Astrocyte (in vitro differentiated cells and primary cell): ENCODE measurements around the gene DDX41. TPM values are rescaled to one million over a fixed set of nuclear protein-coding genes. Genes with fewer than 3 reads are reported as not detected.

ENCODE experiments used
- DNase-seq: peaks from one replicate; pipeline ENCODE4 v3.0.0-alpha.2; 2010; ENCODE audit warnings: low read depth
- FAIRE-seq: peaks from 2 replicates; lab custom pipeline; 2011; peaks lifted over from hg19 to GRCh38; lab: Jason Lieb, UNC
- H2AFZ ChIP-seq: 2 replicates; pipeline ENCODE4 v1.6.0; 2012; ENCODE audit warnings: low read depth, low read length, inconsistent platforms
- H3K27ac ChIP-seq: 2 replicates; pipeline ENCODE4 v1.5.1; 2011; ENCODE audit warnings: low read depth, low read length, inconsistent platforms
- H3K27me3 ChIP-seq: 2 replicates; pipeline ENCODE4 v1.6.0; 2011; ENCODE audit warnings: low read length, inconsistent platforms; ENCODE audit not compliant: insufficient read depth
- H3K36me3 ChIP-seq: 2 replicates; pipeline ENCODE4 v1.5.1; 2011; ENCODE audit warnings: low read length, inconsistent platforms; ENCODE audit not compliant: insufficient read depth
- H3K4me1 ChIP-seq: 2 replicates; pipeline ENCODE4 v1.5.1; 2011; ENCODE audit warnings: low read length, inconsistent platforms; ENCODE audit not compliant: insufficient read depth
- H3K4me2 ChIP-seq: 2 replicates; pipeline ENCODE4 v1.6.0; 2012; ENCODE audit warnings: low read length, inconsistent platforms
- H3K4me3 ChIP-seq: 2 replicates; pipeline ENCODE4 v1.5.1; 2011; ENCODE audit warnings: low read depth, mild to moderate bottlenecking, low read length, inconsistent platforms; ENCODE audit not compliant: insufficient read depth
- H3K79me2 ChIP-seq: 2 replicates; pipeline ENCODE4 v1.6.0; 2012; ENCODE audit warnings: mild to moderate bottlenecking, low read length, inconsistent platforms; ENCODE audit not compliant: insufficient read depth
- H3K9ac ChIP-seq: 2 replicates; pipeline ENCODE4 v1.6.0; 2012; ENCODE audit warnings: mild to moderate bottlenecking, low read length, inconsistent platforms
- H3K9me3 ChIP-seq: 2 replicates; pipeline ENCODE4 v1.5.1; 2012; ENCODE audit warnings: low read depth, mild to moderate bottlenecking, low read length, inconsistent platforms; ENCODE audit not compliant: insufficient read depth
- H4K20me1 ChIP-seq: 2 replicates; pipeline ENCODE4 v1.6.0; 2012; ENCODE audit warnings: low read length, inconsistent platforms; ENCODE audit not compliant: insufficient read depth
- H3K27ac Mint-ChIP-seq: one replicate; pipeline ENCODE4 v1.8.0; 2021; ENCODE audit warnings: mild to moderate bottlenecking, mixed read lengths; ENCODE audit not compliant: unreplicated experiment
- H3K27me3 Mint-ChIP-seq: one replicate; pipeline ENCODE4 v1.8.0; 2021; ENCODE audit warnings: low read depth, mixed read lengths; ENCODE audit not compliant: unreplicated experiment
- H3K36me3 Mint-ChIP-seq: one replicate; pipeline ENCODE4 v1.8.0; 2021; ENCODE audit warnings: low read depth, mixed read lengths; ENCODE audit not compliant: unreplicated experiment
- H3K4me1 Mint-ChIP-seq: one replicate; pipeline ENCODE4 v1.8.0; 2021; ENCODE audit warnings: low read depth, mixed read lengths; ENCODE audit not compliant: unreplicated experiment
- H3K4me3 Mint-ChIP-seq: one replicate; pipeline ENCODE4 v1.8.0; 2021; ENCODE audit warnings: mild to moderate bottlenecking, moderate library complexity, mixed read lengths; ENCODE audit not compliant: unreplicated experiment
- H3K9me3 Mint-ChIP-seq: one replicate; pipeline ENCODE4 v1.8.0; 2021; ENCODE audit warnings: mild to moderate bottlenecking, mixed read lengths; ENCODE audit not compliant: unreplicated experiment
- CTCF ChIP-seq: IDR thresholded peaks from 2 replicates; pipeline ENCODE4 v1.5.1; 2011; ENCODE audit warnings: low read depth, mild to moderate bottlenecking, inconsistent platforms, low read length, moderate library complexity; ENCODE audit not compliant: insufficient read depth
- EZH2 ChIP-seq: IDR thresholded peaks from 2 replicates; pipeline ENCODE4 v1.6.1; 2012; ENCODE audit warnings: mild to moderate bottlenecking, low read length, inconsistent platforms; ENCODE audit not compliant: insufficient read depth
- total RNA-seq: library from RNA; stranded (reverse); gene quantifications from 2 replicates; pipeline ENCODE4 v1.2.1, GENCODE V29; 2021

Gene DDX41
- total RNA-seq, 1 donor from 2014 or later = 92.5 TPM

- no peak for FAIRE-seq
- peak; percentile 60 for DNase-seq
These were observed 20.6 kb downstream of the DDX41 start for GRCh38 chr5:177496070-177496726.

GRCh38 chr5:177495243-177496060 is 21.3 kb downstream of the DDX41 start:
- peaks cover 19% of the 10 kb centered on the region for H3K36me3 ChIP-seq
- peak; percentile 86 for DNase-seq
- peaks cover 42% of the 10 kb centered on the region for H4K20me1 ChIP-seq
- peak; percentile 39 for FAIRE-seq
- H3K9me3 ChIP-seq = no peaks in the 10 kb centered on the region
- peak overlapping the region; percentile 92 for H3K27ac Mint-ChIP-seq
- peaks cover 4% of the 10 kb centered on the region for H3K36me3 Mint-ChIP-seq
- H3K27ac ChIP-seq = peak overlapping the region; percentile 94
- H3K4me3 ChIP-seq = peak overlapping the region; percentile 82
- no peak overlapping the region for H2AFZ ChIP-seq
- peak overlapping the region; percentile 96 for H3K4me2 ChIP-seq
- peak overlapping the region; percentile 88 for H3K4me3 Mint-ChIP-seq
- peak overlapping the region; percentile 89 for H3K9ac ChIP-seq
- no peaks in the 10 kb centered on the region for H3K27me3 Mint-ChIP-seq
- TF ChIP-seq CTCF = no peak
- H3K27me3 ChIP-seq = no peaks in the 10 kb centered on the region
- H3K4me1 ChIP-seq = peaks cover 70% of the 10 kb centered on the region
- H3K9me3 Mint-ChIP-seq = no peaks in the 10 kb centered on the region
- H3K79me2 ChIP-seq = peaks cover 67% of the 10 kb centered on the region
- peaks cover 41% of the 10 kb centered on the region for H3K4me1 Mint-ChIP-seq

More at GRCh38 chr5:177496070-177496726, 20.6 kb downstream of the DDX41 start:
- Histone ChIP-seq H3K79me2 (peaks cover 60% of the 10 kb centered on the region), H3K9ac (peak overlapping the region; percentile 89), H3K4me1 (peaks cover 68% of the 10 kb centered on the region), H3K36me3 (peaks cover 19% of the 10 kb centered on the region), H3K4me2 (peak overlapping the region; percentile 96), H3K9me3 (no peaks in the 10 kb centered on the region), H4K20me1 (peaks cover 35% of the 10 kb centered on the region), H3K4me3 (peak overlapping the region; percentile 82), H2AFZ (no peak overlapping the region), H3K27ac (peak overlapping the region; percentile 94), H3K27me3 (no peaks in the 10 kb centered on the region)
- peaks cover 43% of the 10 kb centered on the region for H3K4me1 Mint-ChIP-seq
- no peaks in the 10 kb centered on the region for H3K9me3 Mint-ChIP-seq
- peak overlapping the region; percentile 92 for H3K27ac Mint-ChIP-seq
- no peaks in the 10 kb centered on the region for H3K27me3 Mint-ChIP-seq
- peak; percentile 29 for TF ChIP-seq CTCF
- TF ChIP-seq EZH2 = no peak
- H3K36me3 Mint-ChIP-seq = peaks cover 4% of the 10 kb centered on the region
- peak overlapping the region; percentile 88 for H3K4me3 Mint-ChIP-seq
